B cell (primary cell): ENCODE data around the gene RAP1A. TPM values are rescaled to one million over a fixed set of nuclear protein-coding genes. Genes with fewer than 3 reads are reported as not detected.
A peak's percentile ranks its signal among the peaks of the same experiment; 100 is the strongest.

Experiments
- ATAC-seq: fragments of 200-7000 bp; cut with Tn5 transposase; one replicate; pipeline ENCODE4 v1.10.0; 2021; ENCODE audit warnings: low read depth, mild to moderate bottlenecking, moderate number of reproducible peaks, moderate library complexity
- CTCF ChIA-PET: fragments of 350-600 bp; sonication (Branson Sonifier 250); formaldehyde crosslinking; loops from one replicate; lab custom pipeline; 2021; ENCODE audit warnings: antibody characterized with exemption, inconsistent platforms; lab: Charles Lee
- POLR2A ChIA-PET: fragments of 350-600 bp; sonication (Branson Sonifier 250); formaldehyde crosslinking; loops from one replicate; lab custom pipeline; 2021; ENCODE audit warnings: antibody characterized with exemption; lab: Charles Lee
- DNase-seq: peaks from one replicate; pipeline ENCODE4 v3.0.0; 2013
- H2AFZ ChIP-seq: 2 replicates; pipeline ENCODE4 v1.6.1; 2012; ENCODE audit warnings: mild to moderate bottlenecking, low read depth, low read length; ENCODE audit not compliant: insufficient read depth, poor library complexity, severe bottlenecking
- H3K27ac ChIP-seq, 2 donors: 1 replicate in 1 of 2; 2 replicates in 1 of 2; pipeline ENCODE4 v1.5.1; 2012 to 2013; ENCODE audit warnings: low read length in 2 of 2, mild to moderate bottlenecking in 2 of 2, moderate library complexity in 1 of 2
- H3K27me3 ChIP-seq, 4 experiments: fragments of 200-600 bp in 1 of 4; sonication (generic) in 1 of 4; replicated peaks in 1 of 4; 1 replicate in 2 of 4; 2 replicates in 2 of 4; pipeline versions ENCODE4 v1.6.1 to v1.7.0; 2013 to 2016; ENCODE audit warnings: low read length in 3 of 4, mild to moderate bottlenecking in 2 of 4, mixed read lengths in 1 of 4, moderate library complexity in 1 of 4; ENCODE audit not compliant: insufficient read depth in 4 of 4, control insufficient read depth in 3 of 4; ENCODE audit errors: control extremely low read depth in 1 of 4
- H3K36me3 ChIP-seq, 2 experiments: replicated peaks in 1 of 2; 1 replicate in 1 of 2; 2 replicates in 1 of 2; pipeline versions ENCODE4 v1.6.1 to v1.7.1; 2013; ENCODE audit warnings: low read length in 1 of 2; ENCODE audit not compliant: insufficient read depth in 2 of 2, control insufficient read depth in 1 of 2; ENCODE audit errors: control extremely low read depth in 1 of 2, extremely low read depth in 1 of 2
- H3K4me1 ChIP-seq, 2 donors: fragments of 200-600 bp in 1 of 2; sonication (generic) in 1 of 2; 1 replicate in 1 of 2; 2 replicates in 1 of 2; pipeline versions ENCODE4 v1.5.1 to v1.6.1; 2013 to 2017; ENCODE audit warnings: low read length in 2 of 2; ENCODE audit not compliant: control insufficient read depth in 2 of 2, insufficient read depth in 2 of 2
- H3K4me2 ChIP-seq: replicated peaks from 2 replicates; pipeline ENCODE3; 2012; ENCODE audit warnings: mild to moderate bottlenecking, low read depth, low read length; ENCODE audit not compliant: poor library complexity, severe bottlenecking
- H3K4me3 ChIP-seq, 5 experiments: fragments of 200-600 bp in 1 of 5; sonication (generic) in 1 of 5; 1 replicate in 3 of 5; 2 replicates in 2 of 5; pipeline versions ENCODE4 v1.5.1 to v1.7.0; 2011 to 2016; ENCODE audit warnings: low read length in 4 of 5, mild to moderate bottlenecking in 4 of 5, low read depth in 2 of 5, control low read depth in 1 of 5, moderate library complexity in 1 of 5; ENCODE audit not compliant: insufficient read depth in 1 of 5; ENCODE audit errors: control extremely low read depth in 1 of 5, extremely low read depth in 1 of 5
- H3K79me2 ChIP-seq: fragments of 200-600 bp; sonication (generic); one replicate; pipeline ENCODE4 v1.6.0; 2016; ENCODE audit warnings: low read length; ENCODE audit not compliant: control insufficient read depth, insufficient read depth
- H3K9ac ChIP-seq: fragments of 200-600 bp; sonication (generic); 2 replicates; pipeline ENCODE4 v1.6.1; 2017; ENCODE audit warnings: mild to moderate bottlenecking, low read length, moderate library complexity
- H3K9me3 ChIP-seq, 3 donors: one replicate each; pipeline versions ENCODE4 v1.6.1 to v1.7.1; 2013; ENCODE audit warnings: low read length in 2 of 3; ENCODE audit not compliant: control insufficient read depth in 2 of 3, insufficient read depth in 1 of 3; ENCODE audit errors: control extremely low read depth in 1 of 3
- H4K20me1 ChIP-seq: 2 replicates; pipeline ENCODE4 v1.6.0; 2012; ENCODE audit warnings: mild to moderate bottlenecking, low read length; ENCODE audit not compliant: insufficient read depth, control insufficient read depth, poor library complexity, severe bottlenecking
- H3K27ac Mint-ChIP-seq: one replicate; pipeline ENCODE4 v1.8.0; 2021; ENCODE audit warnings: mixed read lengths
- H3K27me3 Mint-ChIP-seq: one replicate; pipeline ENCODE4 v1.8.0; 2021; ENCODE audit warnings: mixed read lengths
- H3K4me1 Mint-ChIP-seq: one replicate; pipeline ENCODE4 v1.8.0; 2021; ENCODE audit warnings: mixed read lengths
- H3K4me3 Mint-ChIP-seq: one replicate; pipeline ENCODE4 v1.8.0; 2021; ENCODE audit warnings: mixed read lengths
- H3K9me3 Mint-ChIP-seq: one replicate; pipeline ENCODE4 v1.8.0; 2022; ENCODE audit warnings: mixed read lengths; ENCODE audit not compliant: insufficient read depth
- CTCF ChIP-seq: fragments of 200-600 bp; IDR thresholded peaks from one replicate; pipeline ENCODE4 v1.8.0; 2022; ENCODE audit warnings: antibody characterized with exemption, mild to moderate bottlenecking
- EZH2 ChIP-seq: IDR thresholded peaks from 2 replicates; pipeline ENCODE4 v1.6.1; 2012; ENCODE audit warnings: borderline replicate concordance, low read depth, mild to moderate bottlenecking, moderate library complexity, low read length; ENCODE audit not compliant: insufficient read depth, poor library complexity, severe bottlenecking
- WGBS: methylation state at CpG from one replicate; pipeline ENCODE4 v1.1.5; 2013; ENCODE audit warnings: missing lambda C conversion rate; ENCODE audit not compliant: insufficient coverage; 5-methylcytosine and 5-hydroxymethylcytosine counted together
- intact Hi-C: fragments of 100-400 bp; cut with micrococcal nuclease; formaldehyde crosslinking; loops from one replicate; pipeline ENCODE4 v1.10.0; 2022
- polyA plus RNA-seq: library from polyadenylated mRNA; depleted of rRNA; stranded (reverse); fragments of >200 nt; gene quantifications from 2 replicates; pipeline ENCODE4 v1.2.3, GENCODE V29; 2012
- total RNA-seq, 2 donors: library from RNA; stranded (reverse); fragments of 120-200 nt in 1 of 2; gene quantifications; 1 replicate in 1 of 2; 2 replicates in 1 of 2; pipeline versions ENCODE4 v1.2.3 to v1.2.4, GENCODE V29; 2013 to 2022

Gene RAP1A
- total and polyA plus RNA-seq, 2 donors (not counting 1 experiment from before 2014, with no cell fraction given), result 32.6 to 75.3 TPM

GRCh38 chr1:111690306-111690617 lies 70.7 kb downstream of the RAP1A start:
- ChIA-PET POLR2A (interaction anchor here (1.1 kb wide), 1 partner anchor 182 kb away, joined by 5 read pairs; no protein-coding TSS in a partner anchor), CTCF (interaction anchor here (0.9 to 3.9 kb wide), 8 partner anchors 12 to 208 kb away, joined by 3 to 21 read pairs (median 4); no protein-coding TSS in a partner anchor)
- peaks cover 3% of the 10 kb centered on the region for H3K9me3 Mint-ChIP-seq

DNA sequence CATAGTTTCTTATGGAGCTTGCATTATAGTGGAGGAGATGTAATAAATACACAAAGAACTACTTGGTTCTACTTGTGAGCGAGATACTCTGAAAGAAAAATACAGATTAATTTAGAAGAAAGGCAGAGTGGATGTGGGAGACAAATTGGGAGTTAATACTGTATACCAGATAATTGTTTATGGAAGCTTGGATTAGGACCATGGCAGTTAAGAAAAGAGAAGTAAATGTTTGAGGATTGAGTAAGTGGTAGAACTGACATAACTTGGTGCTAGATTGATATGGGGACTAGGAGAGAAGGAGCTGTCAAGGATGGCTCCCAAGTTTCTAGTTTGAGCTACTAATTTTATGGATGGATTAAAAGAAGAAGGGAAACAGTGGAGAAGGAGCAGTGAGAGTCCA lies 72.3 kb downstream of the RAP1A start:
- WGBS, result no CpG with 5 or more reads among the region's 1 CpG
- Histone ChIP-seq H3K27me3 (no peaks in the 10 kb centered on the region), H3K4me2 (no peak overlapping the region), H3K4me3 (no peak overlapping the region), H3K9me3 (peaks cover 0 to 21% (median 6%) of the 10 kb centered on the region in 3 donors), H3K27ac (peak overlapping the region in 1 of 2 donors; percentile 5), H3K79me2 (peaks cover 46% of the 10 kb centered on the region), H3K9ac (no peak overlapping the region), H4K20me1 (peaks cover 8% of the 10 kb centered on the region), H3K36me3 (peaks cover 18 to 31% of the 10 kb centered on the region in 2 experiments), H2AFZ (no peak overlapping the region), H3K4me1 (peaks cover 23 to 27% of the 10 kb centered on the region in 2 donors)
- Mint-ChIP-seq H3K9me3 (peaks cover 3% of the 10 kb centered on the region), H3K4me3 (no peak overlapping the region), H3K4me1 (peaks cover 60% of the 10 kb centered on the region), H3K27me3 (no peaks in the 10 kb centered on the region), H3K27ac (no peak overlapping the region)
- ChIA-PET CTCF (interaction anchor here (1.5 to 3.5 kb wide), 2 partner anchors 11 to 184 kb away, joined by 3 to 18 read pairs; no protein-coding TSS in a partner anchor), POLR2A (interaction anchor here (0.5 kb wide), 1 partner anchor 55 kb away, joined by 10 read pairs; no protein-coding TSS in a partner anchor)
- no peak for DNase-seq
- no peak for TF ChIP-seq EZH2
- no peak for TF ChIP-seq CTCF
- ATAC-seq, result no peak
- intact Hi-C loops, result no loop called here

More at GRCh38 chr1:111690306-111690617, 70.7 kb downstream of the RAP1A start:
- H3K79me2 ChIP-seq, result peaks cover 47% of the 10 kb centered on the region
- Mint-ChIP-seq H3K27ac (peak overlapping the region; percentile 54), H3K27me3 (no peaks in the 10 kb centered on the region), H3K4me1 (peaks cover 59% of the 10 kb centered on the region), H3K4me3 (no peak overlapping the region)
- DNase-seq (no peak), ATAC-seq (no peak)
- H3K36me3 ChIP-seq, result peaks cover 10 to 25% of the 10 kb centered on the region in 2 experiments
- H3K9ac ChIP-seq, result no peak overlapping the region
- H3K27ac ChIP-seq, result peak overlapping the region; percentile 15 to 71
- no peak overlapping the region for H3K4me2 ChIP-seq
- no peak overlapping the region for H2AFZ ChIP-seq
- TF ChIP-seq CTCF, result no peak
- no peak for TF ChIP-seq EZH2
- H3K9me3 ChIP-seq, result peaks cover 0 to 21% (median 6%) of the 10 kb centered on the region in 3 donors
- peaks cover 8% of the 10 kb centered on the region for H4K20me1 ChIP-seq
- peaks cover 16 to 20% of the 10 kb centered on the region in 2 donors for H3K4me1 ChIP-seq
- no peak overlapping the region for H3K4me3 ChIP-seq
- H3K27me3 ChIP-seq, result no peaks in the 10 kb centered on the region
- intact Hi-C loops, result no loop called here
